ENCODE data around the gene CCNL1.

CCNL1 gene

DNA sequence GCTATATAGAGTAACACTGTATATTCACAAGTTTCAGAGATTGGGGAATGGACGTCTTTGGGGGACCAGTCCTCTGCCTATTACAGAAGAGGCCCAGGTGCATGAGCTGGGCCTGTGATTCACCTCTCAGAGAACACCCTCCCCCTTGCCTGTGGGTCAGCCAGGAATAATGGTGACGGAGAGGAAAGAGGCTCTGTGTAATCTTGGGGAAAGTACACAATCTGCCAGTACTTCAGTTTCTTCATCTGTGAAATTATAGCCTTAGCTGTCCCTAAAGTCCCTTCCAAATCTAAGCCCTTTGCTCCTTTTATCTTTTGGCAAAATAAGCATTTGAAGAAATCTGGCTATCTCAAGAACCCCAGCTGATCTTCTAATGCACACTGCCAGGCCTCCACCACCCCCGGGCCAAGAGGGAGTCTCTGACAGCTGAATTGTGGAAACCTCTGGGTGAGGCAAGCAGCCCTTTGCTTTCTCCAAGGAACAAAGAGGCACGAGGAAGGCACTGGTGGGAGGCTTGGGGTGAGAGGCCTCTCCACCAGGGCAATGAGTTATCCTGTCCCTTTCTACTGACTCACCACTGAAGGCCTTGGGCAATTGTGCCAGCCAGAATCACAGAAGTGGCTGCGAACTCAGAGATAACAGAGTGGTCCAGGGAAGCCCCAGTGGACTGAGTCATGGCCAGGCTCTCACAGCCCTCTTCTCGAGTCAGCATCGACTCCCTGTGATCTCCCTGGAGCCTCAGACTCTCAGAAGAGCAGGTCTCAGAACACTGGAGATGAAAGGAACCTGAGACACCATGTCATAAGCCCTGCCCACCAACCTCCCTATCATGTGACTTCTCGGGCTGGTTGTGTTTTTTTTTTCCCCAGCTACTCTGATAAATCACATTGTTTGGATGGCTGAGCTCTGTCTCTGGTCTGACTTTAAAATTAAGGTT lies 31.8 kb downstream of the CCNL1 start:
- Mint-ChIP-seq H3K4me1 (ENCODE audit: low read depth) (peaks cover 71% of the 10 kb centered on the region), H3K4me3 (peak overlapping the region; percentile 67)

DNA sequence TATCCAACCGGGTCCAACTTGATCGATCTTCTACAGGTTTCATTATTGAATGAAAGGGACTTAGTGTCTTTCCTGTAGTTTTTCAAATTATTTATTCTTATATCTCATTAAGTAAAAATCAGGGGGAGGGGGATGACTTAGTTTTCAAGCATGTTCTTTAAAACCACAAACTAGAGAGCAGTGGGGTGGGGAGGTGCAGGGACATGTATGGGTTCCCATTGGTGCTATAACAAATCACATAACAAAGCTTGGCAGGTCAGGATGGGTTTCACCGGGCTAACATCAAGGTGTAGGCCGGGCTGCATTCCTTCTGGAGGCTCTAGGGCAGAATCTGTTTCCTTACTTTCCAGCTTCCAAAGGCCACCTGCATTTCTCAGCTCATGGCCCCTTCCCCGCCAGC lies 32.7 kb downstream of the CCNL1 start:
- Mint-ChIP-seq H3K27ac (peak overlapping the region; percentile 94), H3K9me3 (no peaks in the 10 kb centered on the region), H3K36me3 (ENCODE audit: low read depth) (no peaks in the 10 kb centered on the region), H3K4me3 (no peak overlapping the region), H3K4me1 (ENCODE audit: low read depth) (peaks cover 64% of the 10 kb centered on the region), H3K27me3 (no peaks in the 10 kb centered on the region)

More for the DNA sequence above, 31.8 kb downstream of the CCNL1 start:
- Mint-ChIP-seq H3K36me3 (ENCODE audit: low read depth) (no peaks in the 10 kb centered on the region), H3K9me3 (no peaks in the 10 kb centered on the region), H3K27ac (peak overlapping the region; percentile 94), H3K27me3 (no peaks in the 10 kb centered on the region)

DNA sequence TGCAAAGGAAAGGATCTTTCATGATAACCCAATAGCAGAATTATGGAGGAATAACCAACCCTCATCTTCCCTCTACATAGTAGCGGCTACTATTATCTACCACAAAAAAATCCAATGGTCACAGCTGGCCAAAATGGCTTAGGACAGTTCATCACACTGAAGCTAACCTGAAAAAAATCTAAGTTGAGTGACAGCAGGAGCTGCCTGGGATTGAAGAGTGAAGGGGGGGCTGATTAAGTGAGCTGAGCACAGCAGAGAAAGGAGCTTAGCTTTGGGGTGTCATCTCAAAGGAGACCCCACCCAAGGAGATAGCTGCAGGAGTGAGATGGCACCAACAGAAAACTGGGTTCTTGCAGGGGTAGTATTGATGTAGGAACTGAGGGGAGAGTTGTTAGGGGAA lies 33.6 kb downstream of the CCNL1 start:
- Mint-ChIP-seq H3K4me1 (ENCODE audit: low read depth) (peaks cover 61% of the 10 kb centered on the region), H3K27ac (no peak overlapping the region), H3K9me3 (no peaks in the 10 kb centered on the region), H3K4me3 (no peak overlapping the region), H3K36me3 (ENCODE audit: low read depth) (no peaks in the 10 kb centered on the region), H3K27me3 (no peaks in the 10 kb centered on the region)

DNA sequence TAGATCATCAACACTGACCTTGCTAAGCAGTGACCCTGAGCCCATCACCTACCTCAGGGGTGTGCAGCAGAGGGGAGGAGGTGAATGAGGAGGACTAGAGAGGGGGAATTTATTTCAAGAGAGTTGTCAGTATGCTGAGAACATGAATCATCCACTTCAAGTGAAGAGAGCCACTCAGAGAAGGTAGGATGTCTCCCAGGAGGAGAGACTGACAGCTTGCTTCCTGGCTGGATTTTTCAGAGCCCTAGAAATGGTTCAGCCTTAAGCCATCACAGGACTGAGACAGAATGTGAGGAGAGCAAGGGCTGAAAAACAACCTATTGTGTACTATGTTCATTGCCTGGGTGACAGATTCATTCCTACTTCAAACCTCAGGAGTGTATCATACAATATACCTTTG lies 34.8 kb downstream of the CCNL1 start:
- no peaks in the 10 kb centered on the region for H3K9me3 Mint-ChIP-seq
- no peaks in the 10 kb centered on the region for H3K36me3 Mint-ChIP-seq (ENCODE audit: low read depth)
- H3K27ac Mint-ChIP-seq: no peak overlapping the region
- H3K4me1 Mint-ChIP-seq (ENCODE audit: low read depth): peaks cover 49% of the 10 kb centered on the region
- H3K27me3 Mint-ChIP-seq: no peaks in the 10 kb centered on the region
- H3K4me3 Mint-ChIP-seq: no peak overlapping the region

DNA sequence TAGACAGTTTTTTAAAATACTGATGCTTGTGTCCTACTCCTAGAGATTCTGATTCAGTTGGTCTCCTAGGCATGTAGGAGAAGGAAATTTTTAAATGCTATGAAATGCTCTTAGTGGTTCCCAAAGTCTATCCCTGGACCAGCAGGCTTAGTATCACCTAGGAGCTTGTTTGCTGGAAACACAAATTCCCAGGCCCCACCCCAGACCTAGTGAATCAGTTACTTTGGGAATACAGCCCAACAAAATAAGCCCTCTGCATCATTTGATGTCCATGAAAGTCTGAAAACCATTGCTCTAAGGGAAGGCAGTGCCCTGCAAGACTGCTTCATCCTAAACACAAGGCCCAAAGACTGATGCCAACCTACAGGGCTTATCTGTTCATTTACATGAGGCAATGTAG lies 36.3 kb downstream of the CCNL1 start:
- no peak overlapping the region for H3K27ac Mint-ChIP-seq
- H3K4me3 Mint-ChIP-seq: no peak overlapping the region
- H3K36me3 Mint-ChIP-seq (ENCODE audit: low read depth): no peaks in the 10 kb centered on the region
- H3K27me3 Mint-ChIP-seq: no peaks in the 10 kb centered on the region
- H3K4me1 Mint-ChIP-seq (ENCODE audit: low read depth): peaks cover 41% of the 10 kb centered on the region
- no peaks in the 10 kb centered on the region for H3K9me3 Mint-ChIP-seq

DNA sequence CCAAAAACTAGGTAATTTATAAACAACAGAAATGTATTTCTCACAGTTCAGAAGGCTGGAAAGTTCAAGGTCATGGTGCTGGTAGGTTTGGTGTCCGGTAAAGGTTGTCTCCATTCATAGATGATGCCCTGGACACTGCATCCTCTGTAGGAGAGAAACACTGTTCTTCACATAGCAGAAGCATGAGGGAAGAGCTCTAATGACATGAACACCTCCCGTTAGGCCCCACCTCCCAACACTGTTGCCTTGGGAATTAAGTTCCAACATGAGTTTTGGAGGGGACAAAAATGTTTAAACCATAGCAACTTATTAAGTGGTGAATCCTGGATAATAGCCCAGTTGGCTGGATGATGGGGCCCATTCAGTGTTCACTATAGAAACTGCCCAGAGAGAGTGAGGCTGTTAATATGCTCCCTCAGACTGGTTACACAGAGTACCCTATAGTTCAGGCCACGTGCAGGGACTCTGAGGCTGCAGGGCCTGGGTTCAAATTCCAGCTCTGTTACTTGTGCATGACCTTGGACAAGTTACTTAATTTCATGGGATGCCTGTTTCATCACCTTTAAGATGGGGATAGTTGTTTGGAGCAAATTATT lies 37.0 kb downstream of the CCNL1 start:
- H3K27ac Mint-ChIP-seq: no peak overlapping the region
- H3K36me3 Mint-ChIP-seq (ENCODE audit: low read depth): no peaks in the 10 kb centered on the region
- no peaks in the 10 kb centered on the region for H3K9me3 Mint-ChIP-seq
- no peak overlapping the region for H3K4me3 Mint-ChIP-seq
- H3K4me1 Mint-ChIP-seq (ENCODE audit: low read depth): peaks cover 34% of the 10 kb centered on the region
- H3K27me3 Mint-ChIP-seq: no peaks in the 10 kb centered on the region

DNA sequence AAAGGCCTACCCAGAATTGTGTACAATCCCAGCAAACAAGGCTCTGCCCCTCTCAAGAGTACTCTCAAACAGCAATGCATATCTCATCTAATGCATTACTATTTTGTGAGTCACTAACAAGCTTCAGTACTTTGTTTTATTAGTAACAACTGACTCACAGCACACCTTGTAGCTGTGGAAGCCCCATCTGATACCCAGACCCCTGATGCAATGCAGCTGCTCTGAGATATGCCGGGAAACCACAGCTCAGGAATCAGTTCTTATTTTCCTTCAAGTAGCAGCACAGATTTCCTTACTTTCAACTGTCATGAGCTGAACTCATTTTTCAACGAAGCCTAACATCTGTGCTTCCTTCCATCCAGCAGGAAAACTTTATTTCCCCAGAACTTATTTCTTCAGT lies 37.8 kb downstream of the CCNL1 start:
- H3K9me3 Mint-ChIP-seq: no peaks in the 10 kb centered on the region
- peaks cover 26% of the 10 kb centered on the region for H3K4me1 Mint-ChIP-seq (ENCODE audit: low read depth)
- H3K27me3 Mint-ChIP-seq: no peaks in the 10 kb centered on the region
- no peak overlapping the region for H3K27ac Mint-ChIP-seq
- no peak overlapping the region for H3K4me3 Mint-ChIP-seq
- H3K36me3 Mint-ChIP-seq (ENCODE audit: low read depth): no peaks in the 10 kb centered on the region

DNA sequence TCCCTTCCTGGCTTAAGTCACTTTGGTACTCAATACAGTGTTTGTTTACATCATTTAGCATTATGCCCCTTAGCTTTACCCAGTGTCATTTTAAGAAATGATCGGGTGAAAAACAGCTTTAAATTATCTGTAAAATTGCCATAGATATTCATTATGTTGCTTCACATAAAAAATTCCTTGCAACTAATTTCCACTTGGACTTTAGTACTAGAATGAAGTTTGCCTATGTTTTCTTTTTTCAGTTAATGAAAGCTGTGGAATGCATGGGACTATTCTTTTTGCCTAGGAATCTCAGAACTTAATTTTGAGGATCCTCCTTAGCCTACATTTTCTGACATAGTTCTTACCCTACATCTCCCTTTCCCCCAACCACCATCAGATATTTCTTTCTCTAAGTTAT lies 38.4 kb downstream of the CCNL1 start:
- Mint-ChIP-seq H3K9me3 (no peaks in the 10 kb centered on the region), H3K4me3 (no peak overlapping the region), H3K27ac (no peak overlapping the region), H3K4me1 (ENCODE audit: low read depth) (peaks cover 22% of the 10 kb centered on the region), H3K27me3 (peaks cover under 1% of the 10 kb centered on the region), H3K36me3 (ENCODE audit: low read depth) (no peaks in the 10 kb centered on the region)

DNA sequence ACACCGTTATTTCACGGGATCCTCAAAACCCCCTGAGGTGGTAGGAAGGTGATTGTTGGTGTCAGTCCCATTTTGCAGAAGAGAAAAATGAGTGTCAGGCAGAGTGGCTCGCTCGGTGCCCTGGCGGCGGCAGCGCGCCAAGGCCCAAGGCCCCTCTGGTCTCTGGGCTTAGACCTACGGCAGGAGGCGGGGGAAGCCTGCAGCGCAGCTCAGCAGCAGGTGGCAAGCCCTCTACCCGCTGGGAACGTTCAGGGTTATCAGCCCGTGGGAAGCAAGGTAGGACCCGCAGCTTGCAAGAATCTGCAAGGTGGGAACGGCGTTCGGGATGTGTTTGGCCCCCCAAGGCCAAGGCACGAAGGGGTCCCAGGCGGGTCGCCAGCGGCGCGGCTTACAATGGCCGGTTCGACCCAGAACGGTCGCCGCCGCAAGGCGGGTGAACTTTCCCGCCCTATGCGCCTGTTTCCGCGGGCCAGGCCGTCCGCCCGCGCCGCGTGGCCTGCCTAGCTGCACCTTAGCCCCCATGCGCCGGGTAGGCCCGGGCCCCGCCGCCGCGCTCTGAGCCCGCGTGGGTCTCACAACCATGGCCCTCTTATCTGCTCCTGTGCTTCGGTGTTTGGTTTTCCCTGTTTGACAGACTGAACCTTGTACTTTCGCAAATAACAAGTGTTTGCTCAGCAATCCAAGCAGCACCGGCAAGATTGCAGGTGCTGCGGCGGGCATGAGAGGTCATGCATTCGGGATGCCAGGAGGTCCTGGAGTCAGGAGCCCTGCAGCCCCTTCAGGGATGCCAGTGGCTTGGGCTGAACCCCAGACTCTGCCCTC lies 39.7 kb downstream of the CCNL1 start:
- H3K27ac Mint-ChIP-seq: no peak overlapping the region

DNA sequence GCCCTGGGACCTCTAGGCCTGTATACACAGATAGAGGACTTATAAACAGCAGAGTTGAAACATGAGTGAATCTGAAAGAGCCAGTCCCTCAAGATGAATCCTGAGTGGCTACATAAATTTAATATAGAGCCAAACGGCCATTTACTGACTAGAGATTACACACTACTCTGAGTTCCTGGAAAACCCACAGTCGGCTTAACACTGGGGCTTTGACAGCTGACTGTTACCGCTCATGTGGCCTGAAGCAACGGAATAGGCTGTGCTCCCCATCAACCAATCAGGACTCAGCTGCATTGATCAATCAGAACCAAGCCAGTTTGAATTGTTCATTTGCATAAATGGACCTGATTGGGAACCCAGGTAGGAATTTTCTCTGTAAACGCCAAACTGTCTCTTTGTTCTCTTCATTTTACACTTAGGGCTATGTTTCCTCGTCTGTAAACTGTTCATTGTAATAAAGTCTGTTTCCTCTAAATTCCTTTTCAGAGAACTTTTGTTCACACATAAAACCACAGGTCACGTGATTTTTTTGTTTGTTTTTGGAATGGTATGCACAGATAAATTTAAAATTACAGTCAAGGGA lies 40.5 kb downstream of the CCNL1 start:
- H3K9me3 Mint-ChIP-seq: no peaks in the 10 kb centered on the region
- H3K4me3 Mint-ChIP-seq: no peak overlapping the region
- H3K27me3 Mint-ChIP-seq: peaks cover 5% of the 10 kb centered on the region
- H3K36me3 Mint-ChIP-seq (ENCODE audit: low read depth): no peaks in the 10 kb centered on the region
- H3K27ac Mint-ChIP-seq: no peak overlapping the region
- peaks cover 22% of the 10 kb centered on the region for H3K4me1 Mint-ChIP-seq (ENCODE audit: low read depth)

More for the DNA sequence above, 39.7 kb downstream of the CCNL1 start:
- Mint-ChIP-seq H3K27me3 (peaks cover 5% of the 10 kb centered on the region), H3K4me1 (ENCODE audit: low read depth) (peaks cover 30% of the 10 kb centered on the region), H3K9me3 (no peaks in the 10 kb centered on the region), H3K36me3 (ENCODE audit: low read depth) (no peaks in the 10 kb centered on the region), H3K4me3 (no peak overlapping the region)

DNA sequence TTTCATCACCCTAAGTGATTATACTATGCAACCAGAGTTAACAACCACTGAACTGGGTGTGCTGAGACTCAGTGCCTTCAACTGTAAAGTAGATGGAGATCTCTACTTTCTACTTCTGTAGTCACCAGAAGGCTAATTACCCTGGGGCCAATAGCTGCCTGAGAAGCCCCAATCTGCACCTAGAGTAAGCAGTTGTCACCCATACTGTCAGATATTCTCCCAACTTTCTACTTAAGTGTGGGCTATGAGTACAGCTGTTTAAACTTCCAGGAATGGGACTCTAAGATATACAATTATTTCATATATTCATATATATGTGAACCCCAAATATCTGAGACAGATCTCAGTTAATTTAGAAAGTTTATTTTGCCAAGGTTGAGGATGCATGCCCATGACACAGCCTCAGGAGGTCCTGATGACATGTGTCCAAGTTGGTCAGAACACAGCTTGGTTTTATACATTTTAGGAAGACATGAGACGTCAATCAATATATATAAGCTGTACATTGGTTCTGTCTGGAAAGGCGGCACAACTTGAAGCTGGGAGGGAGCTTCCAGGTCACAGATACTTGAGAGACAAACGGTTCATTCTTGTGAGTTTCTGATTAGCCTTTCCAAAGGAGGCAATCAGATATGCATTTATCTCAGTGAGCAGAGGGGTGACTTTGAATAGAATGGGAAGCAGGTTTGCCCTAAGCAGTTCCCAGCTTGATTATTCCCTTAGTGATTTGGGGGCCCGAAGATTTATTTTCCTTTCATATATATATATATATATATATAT lies 41.9 kb downstream of the CCNL1 start:
- peaks cover 22% of the 10 kb centered on the region for H3K4me1 Mint-ChIP-seq (ENCODE audit: low read depth)
- H3K9me3 Mint-ChIP-seq: no peaks in the 10 kb centered on the region
- peaks cover 5% of the 10 kb centered on the region for H3K27me3 Mint-ChIP-seq
- H3K36me3 Mint-ChIP-seq (ENCODE audit: low read depth): no peaks in the 10 kb centered on the region
- no peak overlapping the region for H3K27ac Mint-ChIP-seq
- no peak overlapping the region for H3K4me3 Mint-ChIP-seq

DNA sequence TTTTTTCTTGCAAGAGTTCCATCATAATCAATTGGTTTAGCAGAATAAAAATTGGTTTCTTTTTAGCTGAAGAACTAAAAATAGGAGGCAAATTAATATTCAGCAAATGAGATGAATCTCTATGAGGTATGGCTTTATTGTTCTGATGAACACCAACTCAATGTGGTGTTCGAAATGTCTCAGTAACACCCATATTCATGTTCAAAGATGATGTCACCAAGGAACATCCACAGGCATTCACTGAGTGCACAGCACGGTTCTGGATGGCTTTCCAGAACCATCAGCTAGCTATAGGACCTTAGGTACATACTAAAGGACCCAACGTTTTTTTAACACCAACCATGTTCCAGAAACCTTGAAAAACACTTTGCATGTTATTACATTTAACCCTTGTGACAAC lies 42.7 kb downstream of the CCNL1 start:
- H3K36me3 Mint-ChIP-seq (ENCODE audit: low read depth): no peaks in the 10 kb centered on the region
- H3K9me3 Mint-ChIP-seq: no peaks in the 10 kb centered on the region
- H3K4me3 Mint-ChIP-seq: no peak overlapping the region
- no peak overlapping the region for H3K27ac Mint-ChIP-seq
- H3K27me3 Mint-ChIP-seq: peaks cover 5% of the 10 kb centered on the region
- peaks cover 22% of the 10 kb centered on the region for H3K4me1 Mint-ChIP-seq (ENCODE audit: low read depth)

DNA sequence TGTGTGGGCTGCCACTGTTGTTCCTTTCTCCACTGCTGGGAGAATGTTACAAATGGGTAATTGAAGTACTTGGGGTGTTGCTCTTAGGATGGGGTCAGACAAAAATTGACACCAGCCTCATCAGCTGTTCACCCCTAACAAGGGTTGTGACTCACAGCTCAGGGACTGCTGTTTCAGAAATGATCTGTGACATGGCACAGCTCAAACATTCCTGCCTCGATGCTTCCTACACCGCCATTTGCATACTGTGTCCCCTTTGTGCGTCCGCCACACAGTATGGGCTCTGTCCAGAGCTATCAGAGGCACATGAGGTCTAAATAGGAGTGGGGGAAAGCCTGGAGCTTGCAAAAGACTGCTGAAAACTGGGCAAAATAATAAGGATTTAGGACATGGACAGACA lies 43.9 kb downstream of the CCNL1 start:
- no peak overlapping the region for H3K4me3 Mint-ChIP-seq
- H3K36me3 Mint-ChIP-seq (ENCODE audit: low read depth): no peaks in the 10 kb centered on the region
- no peak overlapping the region for H3K27ac Mint-ChIP-seq
- H3K4me1 Mint-ChIP-seq (ENCODE audit: low read depth): peaks cover 16% of the 10 kb centered on the region
- H3K9me3 Mint-ChIP-seq: no peaks in the 10 kb centered on the region
- H3K27me3 Mint-ChIP-seq: peaks cover 5% of the 10 kb centered on the region

All from stimulated activated naive CD8-positive, alpha-beta T cell treated with anti-CD3 and anti-CD28 coated beads, Interleukin-15, Interleukin-2, amounts not matched to agents 100 ng/mL and 50 ng/mL, for 24 hours (primary cell).